HEK293 (cell line): ENCODE measurements around the gene USP44.
A peak's percentile ranks its signal among the peaks of the same experiment; 100 is the strongest.
"Not testable (repeated sequence)": the region's sequence is repeated elsewhere in the genome, so short reads cannot be mapped to it uniquely, and the experiment has no call there.

ENCODE experiments used
- CTCF ChIA-PET: fragments of 350-600 bp; formaldehyde crosslinking; extraction: SDS; loops from one replicate; lab custom pipeline; 2021; ENCODE audit warnings: antibody characterized with exemption; lab: Yijun Ruan, JAX
- POLR2A ChIA-PET: fragments of 300-600 bp; formaldehyde crosslinking; extraction: SDS; loops from one replicate; lab custom pipeline; 2020; ENCODE audit warnings: antibody characterized with exemption, inconsistent platforms; lab: Yijun Ruan, JAX
- H3K27ac ChIP-seq: fragments of 200-500 bp; sonication (Bioruptor generic); 2 replicates; pipeline ENCODE4 v1.5.1; 2014; ENCODE audit warnings: low read depth, low read length, control low read depth, inconsistent platforms; ENCODE audit errors: extremely low read depth
- H3K36me3 ChIP-seq, 2 experiments: fragments of 200-500 bp in 1 of 2; sonication (Bioruptor generic) in 1 of 2; 1 replicate in 1 of 2; 2 replicates in 1 of 2; pipeline ENCODE4 v1.5.1; 2014 to 2017; ENCODE audit warnings: inconsistent platforms in 2 of 2, low read length in 2 of 2; ENCODE audit not compliant: control insufficient read depth in 2 of 2, insufficient read depth in 1 of 2
- H3K4me1 ChIP-seq: fragments of 200-500 bp; sonication (Bioruptor generic); 2 replicates; pipeline ENCODE4 v1.5.1; 2014; ENCODE audit warnings: mild to moderate bottlenecking, low read length, inconsistent platforms; ENCODE audit not compliant: control insufficient read depth, insufficient read depth
- H3K4me3 ChIP-seq: 2 replicates; pipeline ENCODE4 v1.5.1; 2011; ENCODE audit warnings: low read depth, mild to moderate bottlenecking, control low read depth, low read length, moderate library complexity
- H3K9me3 ChIP-seq: fragments of 200-500 bp; sonication (Bioruptor generic); 2 replicates; pipeline ENCODE4 v1.5.1; 2014; ENCODE audit warnings: low read depth, low read length, inconsistent platforms; ENCODE audit not compliant: control insufficient read depth, insufficient read depth
- MZF1 ChIP-seq: fragments of 450-650 bp; formaldehyde crosslinking; IDR thresholded peaks from 2 replicates; pipeline ENCODE4 v1.5.1; 2017; ENCODE audit warnings: missing biosample characterization, missing genetic modification characterization, borderline replicate concordance
- TRIM28 ChIP-seq: IDR thresholded peaks from 2 replicates; pipeline ENCODE4 v1.6.1; 2011; ENCODE audit warnings: low read length, control low read depth, borderline replicate concordance
- ZBTB20 ChIP-seq: fragments of 450-650 bp; formaldehyde crosslinking; IDR thresholded peaks from 2 replicates; pipeline ENCODE4 v1.5.1; 2016; ENCODE audit warnings: missing biosample characterization, missing genetic modification characterization
- ZBTB48 ChIP-seq: fragments of 450-650 bp; formaldehyde crosslinking; IDR thresholded peaks from 2 replicates; pipeline ENCODE4 v1.5.1; 2016; ENCODE audit warnings: missing biosample characterization, missing genetic modification characterization
- ZIC2 ChIP-seq: fragments of 450-650 bp; formaldehyde crosslinking; IDR thresholded peaks from 2 replicates; pipeline ENCODE4 v1.5.1; 2016; ENCODE audit warnings: missing biosample characterization, missing genetic modification characterization
- ZNF114 ChIP-seq: fragments of 450-650 bp; formaldehyde crosslinking; IDR thresholded peaks from 2 replicates; pipeline ENCODE4 v1.5.0; 2017; ENCODE audit warnings: missing biosample characterization, missing genetic modification characterization
- ZNF174 ChIP-seq: fragments of 450-650 bp; formaldehyde crosslinking; IDR thresholded peaks from 2 replicates; pipeline ENCODE4 v1.5.0; 2017; ENCODE audit warnings: missing biosample characterization, mild to moderate bottlenecking, missing genetic modification characterization
- ZNF266 ChIP-seq: fragments of 450-650 bp; formaldehyde crosslinking; IDR thresholded peaks from 2 replicates; pipeline ENCODE4 v1.5.1; 2016; ENCODE audit warnings: missing biosample characterization, missing genetic modification characterization, low read depth
- ZNF311 ChIP-seq: fragments of 450-650 bp; formaldehyde crosslinking; IDR thresholded peaks from 2 replicates; pipeline ENCODE4 v1.5.1; 2017; ENCODE audit warnings: missing biosample characterization, missing genetic modification characterization, borderline replicate concordance
- ZNF341 ChIP-seq: fragments of 450-650 bp; formaldehyde crosslinking; IDR thresholded peaks from 2 replicates; pipeline ENCODE4; 2016; ENCODE audit warnings: low read depth, missing biosample characterization, missing genetic modification characterization
- ZNF473 ChIP-seq: fragments of 450-650 bp; formaldehyde crosslinking; IDR thresholded peaks from 2 replicates; pipeline ENCODE4 v1.5.1; 2017; ENCODE audit warnings: missing biosample characterization, missing genetic modification characterization
- ZNF571 ChIP-seq: fragments of 450-650 bp; formaldehyde crosslinking; IDR thresholded peaks from 2 replicates; pipeline ENCODE4 v1.5.0; 2017; ENCODE audit warnings: missing biosample characterization, missing genetic modification characterization
- ZNF596 ChIP-seq: fragments of 450-650 bp; IDR thresholded peaks from 2 replicates; pipeline ENCODE4 v1.5.0; 2018; ENCODE audit warnings: missing biosample characterization, mild to moderate bottlenecking, missing genetic modification characterization, moderate library complexity
- ZNF610 ChIP-seq: fragments of 450-650 bp; formaldehyde crosslinking; IDR thresholded peaks from 2 replicates; pipeline ENCODE4 v1.5.1; 2016; ENCODE audit warnings: missing biosample characterization, missing genetic modification characterization, borderline replicate concordance
- ZNF623 ChIP-seq: fragments of 450-650 bp; formaldehyde crosslinking; IDR thresholded peaks from 2 replicates; pipeline ENCODE4 v1.5.1; 2016; ENCODE audit warnings: missing biosample characterization, missing genetic modification characterization
- ZNF670 ChIP-seq: fragments of 450-650 bp; formaldehyde crosslinking; IDR thresholded peaks from 2 replicates; pipeline ENCODE4 v1.5.1; 2016; ENCODE audit warnings: missing biosample characterization, missing genetic modification characterization, low read depth
- ZNF701 ChIP-seq: fragments of 450-650 bp; formaldehyde crosslinking; IDR thresholded peaks from 2 replicates; pipeline ENCODE4 v1.5.1; 2016; ENCODE audit warnings: missing biosample characterization, missing genetic modification characterization
- ZSCAN16 ChIP-seq: fragments of 450-650 bp; formaldehyde crosslinking; IDR thresholded peaks from 2 replicates; pipeline ENCODE4 v1.5.1; 2016; ENCODE audit warnings: missing biosample characterization, missing genetic modification characterization
- TF ChIP-seq, protein P1 (sequence below): fragments of 450-650 bp; formaldehyde crosslinking; conservative IDR thresholded peaks from 2 replicates; pipeline ENCODE4 v1.5.1; 2016; ENCODE audit warnings: low read depth, missing biosample characterization, missing genetic modification characterization
- TF ChIP-seq, protein P2 (sequence below): fragments of 450-650 bp; formaldehyde crosslinking; IDR thresholded peaks from 2 replicates; pipeline ENCODE4 v1.5.1; 2016; ENCODE audit warnings: missing biosample characterization, missing genetic modification characterization
- TF ChIP-seq, protein P3 (sequence below): fragments of 450-650 bp; formaldehyde crosslinking; IDR thresholded peaks from 2 replicates; pipeline ENCODE4 v1.5.1; 2017; ENCODE audit warnings: missing biosample characterization, missing genetic modification characterization
- TF ChIP-seq, protein P4 (sequence below): fragments of 450-650 bp; formaldehyde crosslinking; IDR thresholded peaks from 2 replicates; pipeline ENCODE4; 2016; ENCODE audit warnings: missing biosample characterization, missing genetic modification characterization

Gene USP44

DNA sequence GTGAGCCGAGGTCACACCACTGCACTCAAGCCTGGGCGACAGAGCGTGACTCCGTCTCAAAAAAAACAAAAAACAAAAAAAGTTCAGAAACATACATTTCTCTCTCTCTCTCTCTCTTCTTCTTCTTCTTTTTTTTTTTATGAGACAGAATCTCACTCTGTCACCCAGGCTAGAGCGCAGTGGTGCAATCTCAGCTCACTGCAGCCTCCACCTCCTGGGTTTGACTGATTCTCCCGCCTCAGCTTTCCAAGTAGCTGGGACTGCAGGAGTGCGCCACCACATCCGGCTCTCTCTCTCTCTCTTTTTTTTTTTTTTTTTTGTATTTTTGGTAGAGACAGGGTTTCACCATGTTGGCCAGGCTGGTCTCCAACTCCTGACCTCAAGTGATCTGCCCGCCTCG, 16.8 kb upstream of the USP44 start:
- ChIA-PET CTCF (interaction anchor here (0.7 kb wide), 1 partner anchor 507 kb away, joined by 3 read pairs; no protein-coding TSS in a partner anchor), POLR2A (interaction anchor here (0.7 kb wide), 1 partner anchor 18 kb away, joined by 3 read pairs; no protein-coding TSS in a partner anchor)
- H3K27ac ChIP-seq, H3K9me3 ChIP-seq, H3K4me1 ChIP-seq, H3K36me3 ChIP-seq, H3K4me3 ChIP-seq: not testable (repeated sequence)
- peak; percentile 67; the same call in 1 of the 2 replicates for TF ChIP-seq ZNF596 (tag by site-specific recombination)

DNA sequence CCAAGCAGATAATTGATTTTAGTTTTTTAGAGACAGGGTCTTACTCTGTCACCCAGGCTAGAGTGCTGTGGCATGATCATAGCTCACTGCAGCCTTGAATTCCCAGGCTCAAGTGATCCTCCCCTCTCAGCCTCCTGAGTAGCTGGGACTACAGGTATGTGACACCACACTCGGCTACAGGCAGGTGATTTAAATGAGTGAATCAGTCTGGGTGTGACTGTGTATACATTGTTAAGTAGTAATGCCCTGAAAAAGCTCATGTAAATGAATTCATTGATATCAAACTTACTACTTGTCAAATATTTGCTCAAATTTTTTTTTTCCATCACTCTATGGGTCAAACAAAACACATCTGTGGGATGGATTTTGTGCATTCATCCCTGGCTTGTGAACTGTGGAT, 6.3 kb upstream of the USP44 start:
- ChIA-PET POLR2A (no interaction called here), CTCF (interaction anchor here (1.4 kb wide), 1 partner anchor 17 kb away, joined by 6 read pairs; no protein-coding TSS in a partner anchor)
- no peak overlapping the region for H3K27ac ChIP-seq
- no peaks in the 10 kb centered on the region for H3K36me3 ChIP-seq
- H3K4me3 ChIP-seq = no peak overlapping the region
- H3K4me1 ChIP-seq = peaks cover 20% of the 10 kb centered on the region
- TF ChIP-seq ZNF266 (tag by site-specific recombination) (no peak), ZNF701 (tag by site-specific recombination) (no peak), ZNF174 (no peak)
- TF ChIP-seq, protein P1, sequence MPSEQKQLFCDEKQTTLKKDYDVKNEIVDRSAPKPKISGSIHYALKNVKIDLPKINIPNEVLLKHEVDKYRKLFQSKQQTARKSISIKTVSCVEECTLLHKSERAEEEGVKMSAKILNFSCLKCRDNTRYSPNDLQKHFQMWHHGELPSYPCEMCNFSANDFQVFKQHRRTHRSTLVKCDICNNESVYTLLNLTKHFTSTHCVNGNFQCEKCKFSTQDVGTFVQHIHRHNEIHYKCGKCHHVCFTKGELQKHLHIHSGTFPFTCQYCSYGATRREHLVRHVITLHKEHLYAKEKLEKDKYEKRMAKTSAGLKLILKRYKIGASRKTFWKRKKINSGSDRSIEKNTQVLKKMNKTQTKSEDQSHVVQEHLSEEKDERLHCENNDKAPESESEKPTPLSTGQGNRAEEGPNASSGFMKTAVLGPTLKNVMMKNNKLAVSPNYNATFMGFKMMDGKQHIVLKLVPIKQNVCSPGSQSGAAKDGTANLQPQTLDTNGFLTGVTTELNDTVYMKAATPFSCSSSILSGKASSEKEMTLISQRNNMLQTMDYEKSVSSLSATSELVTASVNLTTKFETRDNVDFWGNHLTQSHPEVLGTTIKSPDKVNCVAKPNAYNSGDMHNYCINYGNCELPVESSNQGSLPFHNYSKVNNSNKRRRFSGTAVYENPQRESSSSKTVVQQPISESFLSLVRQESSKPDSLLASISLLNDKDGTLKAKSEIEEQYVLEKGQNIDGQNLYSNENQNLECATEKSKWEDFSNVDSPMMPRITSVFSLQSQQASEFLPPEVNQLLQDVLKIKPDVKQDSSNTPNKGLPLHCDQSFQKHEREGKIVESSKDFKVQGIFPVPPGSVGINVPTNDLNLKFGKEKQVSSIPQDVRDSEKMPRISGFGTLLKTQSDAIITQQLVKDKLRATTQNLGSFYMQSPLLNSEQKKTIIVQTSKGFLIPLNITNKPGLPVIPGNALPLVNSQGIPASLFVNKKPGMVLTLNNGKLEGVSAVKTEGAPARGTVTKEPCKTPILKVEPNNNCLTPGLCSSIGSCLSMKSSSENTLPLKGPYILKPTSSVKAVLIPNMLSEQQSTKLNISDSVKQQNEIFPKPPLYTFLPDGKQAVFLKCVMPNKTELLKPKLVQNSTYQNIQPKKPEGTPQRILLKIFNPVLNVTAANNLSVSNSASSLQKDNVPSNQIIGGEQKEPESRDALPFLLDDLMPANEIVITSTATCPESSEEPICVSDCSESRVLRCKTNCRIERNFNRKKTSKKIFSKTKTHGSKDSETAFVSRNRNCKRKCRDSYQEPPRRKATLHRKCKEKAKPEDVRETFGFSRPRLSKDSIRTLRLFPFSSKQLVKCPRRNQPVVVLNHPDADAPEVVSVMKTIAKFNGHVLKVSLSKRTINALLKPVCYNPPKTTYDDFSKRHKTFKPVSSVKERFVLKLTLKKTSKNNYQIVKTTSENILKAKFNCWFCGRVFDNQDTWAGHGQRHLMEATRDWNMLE (tag by site-specific recombination) = no peak
- H3K9me3 ChIP-seq = no peaks in the 10 kb centered on the region

DNA sequence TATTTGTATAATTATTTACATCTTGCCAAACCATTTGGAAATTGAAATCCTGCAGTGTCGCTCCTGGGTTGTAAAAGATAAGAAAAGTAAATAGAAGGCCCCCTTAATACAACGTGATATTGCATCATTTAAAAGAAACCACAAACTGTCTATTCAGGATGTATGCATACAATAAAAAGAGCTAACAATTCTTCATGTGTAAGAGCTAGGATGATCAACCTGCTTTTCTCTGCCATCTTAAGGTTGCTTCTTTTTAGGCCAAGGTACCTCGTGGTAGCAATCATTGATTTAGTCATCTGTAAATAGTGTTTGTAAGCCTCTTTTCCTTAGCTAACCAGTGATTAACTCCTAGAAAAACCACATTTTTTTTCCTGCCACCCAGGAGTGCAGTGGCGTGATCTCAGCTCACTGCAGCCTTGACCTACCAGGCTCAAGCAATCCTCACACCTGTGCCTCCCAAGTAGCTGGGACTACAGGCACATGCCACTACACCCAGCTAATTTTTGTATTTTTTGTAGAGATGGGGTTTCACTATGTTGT, 3.3 kb upstream of the USP44 start:
- ChIA-PET CTCF (interaction anchor here (0.5 to 1.8 kb wide), 5 partner anchors 16 to 193 kb away, joined by 3 to 5 read pairs (median 3); no protein-coding TSS in a partner anchor), POLR2A (no interaction called here)
- no peak overlapping the region for H3K4me3 ChIP-seq
- no peaks in the 10 kb centered on the region for H3K36me3 ChIP-seq
- H3K27ac ChIP-seq = peak overlapping the region; percentile 46
- peaks cover 27% of the 10 kb centered on the region for H3K4me1 ChIP-seq
- H3K9me3 ChIP-seq = no peaks in the 10 kb centered on the region
- TF ChIP-seq ZBTB48 (tag by site-specific recombination) (no peak), ZNF571 (tag by site-specific recombination) (no peak), ZNF341 (tag by site-specific recombination) (no peak), ZIC2 (tag by site-specific recombination) (no peak), ZNF114 (no peak), ZNF174 (no peak), ZNF610 (tag by site-specific recombination) (0 out of 2 replicates have a peak, but pooled peaks have one; percentile 24), MZF1 (tag by site-specific recombination) (no peak), ZNF311 (tag by site-specific recombination) (no peak), ZNF670 (tag by site-specific recombination) (no peak), ZBTB20 (no peak; the same call in 1 of the 2 replicates), ZSCAN16 (no peak), ZNF623 (tag by site-specific recombination) (no peak), TRIM28 (peak; percentile 28; the same call in 1 of the 2 replicates), ZNF473 (tag by site-specific recombination) (no peak)
- TF ChIP-seq, protein P2, sequence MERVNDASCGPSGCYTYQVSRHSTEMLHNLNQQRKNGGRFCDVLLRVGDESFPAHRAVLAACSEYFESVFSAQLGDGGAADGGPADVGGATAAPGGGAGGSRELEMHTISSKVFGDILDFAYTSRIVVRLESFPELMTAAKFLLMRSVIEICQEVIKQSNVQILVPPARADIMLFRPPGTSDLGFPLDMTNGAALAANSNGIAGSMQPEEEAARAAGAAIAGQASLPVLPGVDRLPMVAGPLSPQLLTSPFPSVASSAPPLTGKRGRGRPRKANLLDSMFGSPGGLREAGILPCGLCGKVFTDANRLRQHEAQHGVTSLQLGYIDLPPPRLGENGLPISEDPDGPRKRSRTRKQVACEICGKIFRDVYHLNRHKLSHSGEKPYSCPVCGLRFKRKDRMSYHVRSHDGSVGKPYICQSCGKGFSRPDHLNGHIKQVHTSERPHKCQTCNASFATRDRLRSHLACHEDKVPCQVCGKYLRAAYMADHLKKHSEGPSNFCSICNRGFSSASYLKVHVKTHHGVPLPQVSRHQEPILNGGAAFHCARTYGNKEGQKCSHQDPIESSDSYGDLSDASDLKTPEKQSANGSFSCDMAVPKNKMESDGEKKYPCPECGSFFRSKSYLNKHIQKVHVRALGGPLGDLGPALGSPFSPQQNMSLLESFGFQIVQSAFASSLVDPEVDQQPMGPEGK = peak; percentile 46; the same call in 1 of the 2 replicates
- TF ChIP-seq, protein P3, sequence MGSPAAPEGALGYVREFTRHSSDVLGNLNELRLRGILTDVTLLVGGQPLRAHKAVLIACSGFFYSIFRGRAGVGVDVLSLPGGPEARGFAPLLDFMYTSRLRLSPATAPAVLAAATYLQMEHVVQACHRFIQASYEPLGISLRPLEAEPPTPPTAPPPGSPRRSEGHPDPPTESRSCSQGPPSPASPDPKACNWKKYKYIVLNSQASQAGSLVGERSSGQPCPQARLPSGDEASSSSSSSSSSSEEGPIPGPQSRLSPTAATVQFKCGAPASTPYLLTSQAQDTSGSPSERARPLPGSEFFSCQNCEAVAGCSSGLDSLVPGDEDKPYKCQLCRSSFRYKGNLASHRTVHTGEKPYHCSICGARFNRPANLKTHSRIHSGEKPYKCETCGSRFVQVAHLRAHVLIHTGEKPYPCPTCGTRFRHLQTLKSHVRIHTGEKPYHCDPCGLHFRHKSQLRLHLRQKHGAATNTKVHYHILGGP (tag by site-specific recombination) = 0 out of 2 replicates have a peak, but pooled peaks have one; percentile 43
- TF ChIP-seq, protein P4, sequence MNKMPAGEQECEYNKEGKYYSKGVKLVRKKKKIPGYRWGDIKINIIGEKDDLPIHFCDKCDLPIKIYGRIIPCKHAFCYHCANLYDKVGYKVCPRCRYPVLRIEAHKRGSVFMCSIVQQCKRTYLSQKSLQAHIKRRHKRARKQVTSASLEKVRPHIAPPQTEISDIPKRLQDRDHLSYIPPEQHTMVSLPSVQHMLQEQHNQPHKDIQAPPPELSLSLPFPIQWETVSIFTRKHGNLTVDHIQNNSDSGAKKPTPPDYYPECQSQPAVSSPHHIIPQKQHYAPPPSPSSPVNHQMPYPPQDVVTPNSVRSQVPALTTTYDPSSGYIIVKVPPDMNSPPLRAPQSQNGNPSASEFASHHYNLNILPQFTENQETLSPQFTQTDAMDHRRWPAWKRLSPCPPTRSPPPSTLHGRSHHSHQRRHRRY = no peak
